GM19455 (cell line): ENCODE results near the gene MAN2A1.

Experiments
- ATAC-seq: cut with Tn5 transposase; IDR thresholded peaks from one replicate; pipeline ENCODE4 v1.9.1; 2021; ENCODE audit not compliant: unreplicated experiment

MAN2A1 gene

GRCh38 chr5:109704282-109704952 is 14.7 kb downstream of the MAN2A1 start:
- no peak for ATAC-seq

GRCh38 chr5:109705596-109705995 is 15.9 kb downstream of the MAN2A1 start:
- no peak for ATAC-seq

- ATAC-seq, result no peak
These were observed 16.4 kb downstream of the MAN2A1 start for GRCh38 chr5:109706095-109706494.

GRCh38 chr5:109707531-109707930 is 17.8 kb downstream of the MAN2A1 start:
- ATAC-seq, result no peak

GRCh38 chr5:109708813-109709212 is 19.1 kb downstream of the MAN2A1 start:
- ATAC-seq, result no peak

GRCh38 chr5:109709225-109709624 is 19.5 kb downstream of the MAN2A1 start:
- no peak for ATAC-seq

- ATAC-seq, result no peak
These were observed 21.9 kb downstream of the MAN2A1 start for GRCh38 chr5:109711673-109712072.

GRCh38 chr5:109713453-109713852 is 23.7 kb downstream of the MAN2A1 start:
- no peak for ATAC-seq

- ATAC-seq, result no peak
These were observed 24.9 kb downstream of the MAN2A1 start for GRCh38 chr5:109714592-109714991.

GRCh38 chr5:109718216-109718615 is 28.5 kb downstream of the MAN2A1 start:
- no peak for ATAC-seq

GRCh38 chr5:109718632-109719031 is 28.9 kb downstream of the MAN2A1 start:
- ATAC-seq, result no peak

GRCh38 chr5:109719978-109720377 is 30.3 kb downstream of the MAN2A1 start:
- ATAC-seq, result no peak

GRCh38 chr5:109721741-109722140 is 32.0 kb downstream of the MAN2A1 start:
- ATAC-seq, result no peak

- no peak for ATAC-seq
These were observed 33.9 kb downstream of the MAN2A1 start for GRCh38 chr5:109723606-109724005.

GRCh38 chr5:109725135-109725534 is 35.4 kb downstream of the MAN2A1 start:
- ATAC-seq, result no peak

GRCh38 chr5:109739741-109740728 is 50.3 kb downstream of the MAN2A1 start:
- peak; percentile 82 for ATAC-seq

- ATAC-seq, result no peak
These were observed 51.2 kb downstream of the MAN2A1 start for GRCh38 chr5:109740966-109741365.

GRCh38 chr5:109741390-109741789 is 51.7 kb downstream of the MAN2A1 start:
- no peak for ATAC-seq

GRCh38 chr5:109743041-109743531 is 53.4 kb downstream of the MAN2A1 start:
- no peak for ATAC-seq

GRCh38 chr5:109743770-109744212 is 54.1 kb downstream of the MAN2A1 start:
- no peak for ATAC-seq

- ATAC-seq, result no peak
These were observed 54.5 kb downstream of the MAN2A1 start for GRCh38 chr5:109744261-109744660.

GRCh38 chr5:109748546-109748945 is 58.8 kb downstream of the MAN2A1 start:
- ATAC-seq, result no peak
